ENCODE data around the gene TUB. TPM values are rescaled to one million over a fixed set of nuclear protein-coding genes. Genes with fewer than 3 reads are reported as not detected.

The TUB gene
- total RNA-seq, 1 experiment from 2014 or later = not detected

GRCh38 chr11:8071616-8072581 is 9.1 kb upstream of the TUB start:
- no peak for DNase-seq
- Histone ChIP-seq H3K9me2 (ENCODE audit: insufficient read depth) (no peaks in the 10 kb centered on the region), H4K20me1 (ENCODE audit: insufficient read depth) (no peaks in the 10 kb centered on the region), H2AFZ (no peak overlapping the region), H3K27me3 (ENCODE audit: insufficient read depth, low read depth) (no peaks in the 10 kb centered on the region), H3K79me2 (ENCODE audit: low read depth) (no peaks in the 10 kb centered on the region), H3K9me3 (ENCODE audit: insufficient read depth, low read depth) (no peaks in the 10 kb centered on the region), H3K4me2 (no peak overlapping the region), H3F3A (ENCODE audit: insufficient read depth, low read depth) (no peaks in the 10 kb centered on the region; the same call in 1 of the 2 replicates), H3K27ac (no peak overlapping the region), H3K36me3 (ENCODE audit: low read depth) (no peaks in the 10 kb centered on the region), H3K4me1 (replicated peaks; ENCODE audit: insufficient read depth) (peaks cover 12% of the 10 kb centered on the region), H3K4me3 (no peak overlapping the region)
- intact Hi-C loops (cut with micrococcal nuclease; ENCODE audit: unreplicated experiment) = no loop called here
- BruUV-seq (replicated peaks) = no TSS peak
- TF ChIP-seq EZH2 (IDR thresholded peaks at IDR 0.05; ENCODE audit: low read depth) = no peak
- no peak for TF ChIP-seq CTCF (conservative IDR thresholded peaks at IDR 0.05)
- CTCF ChIA-PET = no interaction called here
- POLR2A ChIA-PET (ENCODE audit: unreplicated experiment) = no interaction called here

GRCh38 chr11:8075119-8075726 is 5.8 kb upstream of the TUB start:
- intact Hi-C loops (cut with micrococcal nuclease; ENCODE audit: unreplicated experiment) = no loop called here
- Histone ChIP-seq H3F3A (ENCODE audit: insufficient read depth, low read depth) (no peaks in the 10 kb centered on the region), H3K79me2 (ENCODE audit: low read depth) (no peaks in the 10 kb centered on the region), H3K9me2 (ENCODE audit: insufficient read depth) (no peaks in the 10 kb centered on the region), H3K4me1 (replicated peaks; ENCODE audit: insufficient read depth) (no peaks in the 10 kb centered on the region), H3K27me3 (ENCODE audit: insufficient read depth, low read depth) (no peaks in the 10 kb centered on the region), H2AFZ (no peak overlapping the region), H3K9me3 (ENCODE audit: insufficient read depth, low read depth) (no peaks in the 10 kb centered on the region), H3K27ac (no peak overlapping the region), H3K4me3 (no peak overlapping the region), H3K36me3 (ENCODE audit: low read depth) (no peaks in the 10 kb centered on the region), H3K4me2 (no peak overlapping the region), H4K20me1 (ENCODE audit: insufficient read depth) (no peaks in the 10 kb centered on the region)
- no peak for DNase-seq
- POLR2A ChIA-PET (ENCODE audit: unreplicated experiment) = no interaction called here
- BruUV-seq (replicated peaks) = no TSS peak
- CTCF ChIA-PET = no interaction called here
- no peak for TF ChIP-seq CTCF (conservative IDR thresholded peaks at IDR 0.05)
- no peak for TF ChIP-seq EZH2 (IDR thresholded peaks at IDR 0.05; ENCODE audit: low read depth)

- Histone ChIP-seq H2AFZ (no peak overlapping the region), H3K9me2 (ENCODE audit: insufficient read depth) (no peaks in the 10 kb centered on the region), H3K9me3 (ENCODE audit: insufficient read depth, low read depth) (no peaks in the 10 kb centered on the region), H3K79me2 (ENCODE audit: low read depth) (no peaks in the 10 kb centered on the region), H3K4me1 (replicated peaks; ENCODE audit: insufficient read depth) (no peaks in the 10 kb centered on the region), H4K20me1 (ENCODE audit: insufficient read depth) (no peaks in the 10 kb centered on the region), H3F3A (ENCODE audit: insufficient read depth, low read depth) (no peaks in the 10 kb centered on the region), H3K4me3 (no peak overlapping the region), H3K27me3 (ENCODE audit: insufficient read depth, low read depth) (no peaks in the 10 kb centered on the region), H3K36me3 (ENCODE audit: low read depth) (no peaks in the 10 kb centered on the region), H3K27ac (no peak overlapping the region), H3K4me2 (no peak overlapping the region)
- ChIA-PET POLR2A (ENCODE audit: unreplicated experiment) (no interaction called here), CTCF (no interaction called here)
- no TSS peak for BruUV-seq (replicated peaks)
- DNase-seq = no peak
- intact Hi-C loops (cut with micrococcal nuclease; ENCODE audit: unreplicated experiment) = no loop called here
- TF ChIP-seq EZH2 (IDR thresholded peaks at IDR 0.05; ENCODE audit: low read depth) (no peak), CTCF (conservative IDR thresholded peaks at IDR 0.05) (no peak)
These were observed 1.8 kb upstream of the TUB start for GRCh38 chr11:8079111-8079675.
